NCI-H82 (cell line): ENCODE measurements around the gene OSTC.

Source experiments
- DNase-seq: peaks from one replicate; lab custom pipeline; 2025; lab: John Stamatoyannopoulos, UW

Gene OSTC

DNA sequence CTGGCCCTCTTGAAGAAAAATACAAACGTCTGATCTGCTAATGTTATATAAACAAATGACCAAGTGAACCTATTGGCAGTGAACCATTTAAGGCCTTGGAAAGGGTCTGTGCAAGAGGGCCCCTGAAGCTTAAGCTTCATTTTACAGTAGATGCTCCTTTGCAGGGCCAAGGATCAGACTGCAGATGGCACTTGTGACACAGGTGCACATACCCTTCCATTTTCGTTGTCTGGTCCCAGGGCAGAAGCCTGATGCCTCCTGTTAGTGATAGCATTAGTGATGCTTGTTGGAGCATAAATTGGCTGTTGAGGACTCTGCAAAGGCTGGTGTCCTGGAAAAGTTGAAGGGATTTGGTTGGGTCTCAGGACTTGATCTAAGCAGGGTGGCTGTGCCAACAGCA lies 65.9 kb downstream of the OSTC start:
- DNase-seq, result no peak

DNA sequence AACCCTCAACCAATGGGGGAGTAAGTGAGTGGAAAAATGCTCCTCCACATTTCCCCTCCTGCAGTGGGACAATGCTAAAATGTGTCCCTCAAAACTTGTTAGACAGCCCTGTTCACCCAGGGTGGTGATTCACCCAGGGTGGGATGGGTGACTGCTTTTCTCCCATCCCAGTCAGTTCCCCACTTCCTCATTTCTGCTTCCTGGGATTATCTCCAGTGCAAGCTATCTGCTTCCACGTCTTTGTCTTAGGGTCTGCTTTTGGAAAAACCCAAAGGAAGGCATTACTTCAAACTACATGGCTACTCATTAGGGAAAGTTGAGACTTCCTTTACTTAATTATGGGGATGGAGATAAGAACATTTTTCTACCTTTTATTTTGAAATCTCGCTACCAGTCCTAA lies 67.0 kb downstream of the OSTC start:
- DNase-seq, result no peak
